Measurements from ENCODE around the gene SLC41A2.
A peak's percentile ranks its signal among the peaks of the same experiment; 100 is the strongest.
"Not testable (repeated sequence)": the region's sequence is repeated elsewhere in the genome, so short reads cannot be mapped to it uniquely, and the experiment has no call there.

The SLC41A2 gene

GRCh38 chr12:104959335-104959841 lies 1.3 kb upstream of the SLC41A2 start:
- H3K9me3 ChIP-seq (ENCODE audit: control insufficient read depth, low read depth, low read length): no peaks in the 10 kb centered on the region
- no peak overlapping the region for H3K9ac ChIP-seq (ENCODE audit: low read length)
- H3K4me3 ChIP-seq (ENCODE audit: low read length): no peak overlapping the region
- H3K36me3 ChIP-seq (ENCODE audit: control insufficient read depth, low read depth, low read length): no peaks in the 10 kb centered on the region
- peaks cover 4% of the 10 kb centered on the region for H3K4me1 ChIP-seq (ENCODE audit: control insufficient read depth, low read depth, low read length)
- no peak overlapping the region for H3K27ac ChIP-seq (ENCODE audit: low read length)
- peaks cover 34% of the 10 kb centered on the region for H3K27me3 ChIP-seq (ENCODE audit: control insufficient read depth, insufficient read depth, low read length)

- no peak overlapping the region for H3K27ac ChIP-seq (ENCODE audit: low read length)
Measured at GRCh38 chr12:104958805-104959334, 780 bp upstream of the SLC41A2 start.

GRCh38 chr12:104957719-104958000 lies 430 bp downstream of the SLC41A2 start:
- Histone ChIP-seq H3K4me1 (ENCODE audit: control insufficient read depth, low read depth, low read length) (peaks cover 4% of the 10 kb centered on the region), H3K9ac (ENCODE audit: low read length) (no peak overlapping the region), H3K27ac (ENCODE audit: low read length) (no peak overlapping the region)

More at GRCh38 chr12:104958805-104959334, 780 bp upstream of the SLC41A2 start:
- Histone ChIP-seq H3K9ac (ENCODE audit: low read length) (peak overlapping the region; percentile 76), H3K4me3 (ENCODE audit: low read length) (peak overlapping the region; percentile 72), H3K9me3 (ENCODE audit: control insufficient read depth, low read depth, low read length) (no peaks in the 10 kb centered on the region), H3K36me3 (ENCODE audit: control insufficient read depth, low read depth, low read length) (no peaks in the 10 kb centered on the region), H3K27me3 (ENCODE audit: control insufficient read depth, insufficient read depth, low read length) (peaks cover 34% of the 10 kb centered on the region), H3K4me1 (ENCODE audit: control insufficient read depth, low read depth, low read length) (peaks cover 4% of the 10 kb centered on the region)

GRCh38 chr12:104956870-104957718 lies 996 bp downstream of the SLC41A2 start:
- H3K4me3 ChIP-seq (ENCODE audit: low read length): peak overlapping the region; percentile 63
- H3K4me1 ChIP-seq (ENCODE audit: control insufficient read depth, low read depth, low read length): peaks cover 4% of the 10 kb centered on the region
- H3K9me3 ChIP-seq (ENCODE audit: control insufficient read depth, low read depth, low read length): no peaks in the 10 kb centered on the region
- no peak overlapping the region for H3K9ac ChIP-seq (ENCODE audit: low read length)
- H3K27ac ChIP-seq (ENCODE audit: low read length): no peak overlapping the region
- no peaks in the 10 kb centered on the region for H3K36me3 ChIP-seq (ENCODE audit: control insufficient read depth, low read depth, low read length)
- peaks cover 34% of the 10 kb centered on the region for H3K27me3 ChIP-seq (ENCODE audit: control insufficient read depth, insufficient read depth, low read length)

More at GRCh38 chr12:104957719-104958000, 430 bp downstream of the SLC41A2 start:
- Histone ChIP-seq H3K27me3 (ENCODE audit: control insufficient read depth, insufficient read depth, low read length) (peaks cover 34% of the 10 kb centered on the region), H3K9me3 (ENCODE audit: control insufficient read depth, low read depth, low read length) (no peaks in the 10 kb centered on the region), H3K36me3 (ENCODE audit: control insufficient read depth, low read depth, low read length) (no peaks in the 10 kb centered on the region), H3K4me3 (ENCODE audit: low read length) (peak overlapping the region; percentile 63)

- Histone ChIP-seq H3K4me3 (ENCODE audit: low read length) (no peak overlapping the region), H3K4me1 (ENCODE audit: control insufficient read depth, low read depth, low read length) (peaks cover 4% of the 10 kb centered on the region), H3K36me3 (ENCODE audit: control insufficient read depth, low read depth, low read length) (no peaks in the 10 kb centered on the region), H3K27me3 (ENCODE audit: control insufficient read depth, insufficient read depth, low read length) (peaks cover 34% of the 10 kb centered on the region), H3K9me3 (ENCODE audit: control insufficient read depth, low read depth, low read length) (no peaks in the 10 kb centered on the region), H3K27ac (ENCODE audit: low read length) (no peak overlapping the region), H3K9ac (ENCODE audit: low read length) (no peak overlapping the region)
Measured at GRCh38 chr12:104955703-104956102, 2.4 kb downstream of the SLC41A2 start.

- Histone ChIP-seq H3K9ac (ENCODE audit: low read length) (no peak overlapping the region), H3K4me3 (ENCODE audit: low read length) (no peak overlapping the region), H3K9me3 (ENCODE audit: control insufficient read depth, low read depth, low read length) (no peaks in the 10 kb centered on the region), H3K27me3 (ENCODE audit: control insufficient read depth, insufficient read depth, low read length) (peaks cover 19% of the 10 kb centered on the region), H3K27ac (ENCODE audit: low read length) (no peak overlapping the region), H3K4me1 (ENCODE audit: control insufficient read depth, low read depth, low read length) (no peaks in the 10 kb centered on the region), H3K36me3 (ENCODE audit: control insufficient read depth, low read depth, low read length) (no peaks in the 10 kb centered on the region)
Measured at GRCh38 chr12:104953323-104953722, 4.8 kb downstream of the SLC41A2 start.

- no peak overlapping the region for H3K4me3 ChIP-seq (ENCODE audit: low read length)
- no peaks in the 10 kb centered on the region for H3K4me1 ChIP-seq (ENCODE audit: control insufficient read depth, low read depth, low read length)
- H3K36me3 ChIP-seq (ENCODE audit: control insufficient read depth, low read depth, low read length): no peaks in the 10 kb centered on the region
- no peak overlapping the region for H3K9ac ChIP-seq (ENCODE audit: low read length)
- H3K27ac ChIP-seq (ENCODE audit: low read length): no peak overlapping the region
- H3K27me3 ChIP-seq (ENCODE audit: control insufficient read depth, insufficient read depth, low read length): peaks cover 19% of the 10 kb centered on the region
- H3K9me3 ChIP-seq (ENCODE audit: control insufficient read depth, low read depth, low read length): no peaks in the 10 kb centered on the region
Measured at GRCh38 chr12:104952816-104953215, 5.3 kb downstream of the SLC41A2 start.

GRCh38 chr12:104951759-104952509 lies 6.2 kb downstream of the SLC41A2 start:
- no peaks in the 10 kb centered on the region for H3K36me3 ChIP-seq (ENCODE audit: control insufficient read depth, low read depth, low read length)
- no peak overlapping the region for H3K9ac ChIP-seq (ENCODE audit: low read length)
- H3K4me3 ChIP-seq (ENCODE audit: low read length): no peak overlapping the region
- no peaks in the 10 kb centered on the region for H3K9me3 ChIP-seq (ENCODE audit: control insufficient read depth, low read depth, low read length)
- peaks cover 12% of the 10 kb centered on the region for H3K27me3 ChIP-seq (ENCODE audit: control insufficient read depth, insufficient read depth, low read length)
- no peak overlapping the region for H3K27ac ChIP-seq (ENCODE audit: low read length)
- H3K4me1 ChIP-seq (ENCODE audit: control insufficient read depth, low read depth, low read length): no peaks in the 10 kb centered on the region

GRCh38 chr12:104948716-104949115 lies 9.4 kb downstream of the SLC41A2 start:
- not testable (repeated sequence) for H3K9me3 ChIP-seq (ENCODE audit: control insufficient read depth, low read depth, low read length); H3K9ac ChIP-seq (ENCODE audit: low read length); H3K27me3 ChIP-seq (ENCODE audit: control insufficient read depth, insufficient read depth, low read length); H3K36me3 ChIP-seq (ENCODE audit: control insufficient read depth, low read depth, low read length); H3K27ac ChIP-seq (ENCODE audit: low read length); H3K4me1 ChIP-seq (ENCODE audit: control insufficient read depth, low read depth, low read length); H3K4me3 ChIP-seq (ENCODE audit: low read length)

GRCh38 chr12:104944252-104944651 lies 13.8 kb downstream of the SLC41A2 start:
- no peak overlapping the region for H3K4me3 ChIP-seq (ENCODE audit: low read length)
- no peaks in the 10 kb centered on the region for H3K9me3 ChIP-seq (ENCODE audit: control insufficient read depth, low read depth, low read length)
- H3K9ac ChIP-seq (ENCODE audit: low read length): no peak overlapping the region
- H3K36me3 ChIP-seq (ENCODE audit: control insufficient read depth, low read depth, low read length): no peaks in the 10 kb centered on the region
- no peaks in the 10 kb centered on the region for H3K27me3 ChIP-seq (ENCODE audit: control insufficient read depth, insufficient read depth, low read length)
- H3K27ac ChIP-seq (ENCODE audit: low read length): no peak overlapping the region
- no peaks in the 10 kb centered on the region for H3K4me1 ChIP-seq (ENCODE audit: control insufficient read depth, low read depth, low read length)

- H3K27me3 ChIP-seq (ENCODE audit: control insufficient read depth, insufficient read depth, low read length); H3K36me3 ChIP-seq (ENCODE audit: control insufficient read depth, low read depth, low read length); H3K9ac ChIP-seq (ENCODE audit: low read length); H3K27ac ChIP-seq (ENCODE audit: low read length); H3K9me3 ChIP-seq (ENCODE audit: control insufficient read depth, low read depth, low read length); H3K4me1 ChIP-seq (ENCODE audit: control insufficient read depth, low read depth, low read length); H3K4me3 ChIP-seq (ENCODE audit: low read length): not testable (repeated sequence)
Measured at GRCh38 chr12:104943401-104943800, 14.7 kb downstream of the SLC41A2 start.

Measured in iPS-18a (cell line).